Ectodermal cell (in vitro differentiated cells): Measurements from ENCODE around the gene CELF1.

Experiments
- H3K27ac ChIP-seq: 2 replicates; pipeline ENCODE4 v1.7.0; 2013; ENCODE audit warnings: mild to moderate bottlenecking, low read depth, low read length; ENCODE audit not compliant: insufficient read depth, poor library complexity, severe bottlenecking
- H3K27me3 ChIP-seq: 2 replicates; pipeline ENCODE4 v1.7.0; 2013; ENCODE audit warnings: mild to moderate bottlenecking, low read length; ENCODE audit not compliant: insufficient read depth, control insufficient read depth, poor library complexity, severe bottlenecking
- H3K36me3 ChIP-seq: one replicate; pipeline ENCODE4 v1.7.0; 2013; ENCODE audit warnings: low read length; ENCODE audit not compliant: control insufficient read depth, insufficient read depth
- H3K4me1 ChIP-seq: one replicate; pipeline ENCODE4 v1.7.0; 2013; ENCODE audit warnings: low read length; ENCODE audit not compliant: control insufficient read depth, insufficient read depth
- H3K4me3 ChIP-seq: 2 replicates; pipeline ENCODE4 v1.7.0; 2013; ENCODE audit warnings: low read depth, low read length, control low read depth; ENCODE audit not compliant: insufficient read depth
- H3K9me3 ChIP-seq: 2 replicates; pipeline ENCODE4 v1.7.0; 2013; ENCODE audit warnings: mild to moderate bottlenecking, low read length, moderate library complexity; ENCODE audit not compliant: control insufficient read depth
- WGBS, 2 experiments: methylation state at CpG; one replicate each; pipeline ENCODE4 v1.1.7; 2013; ENCODE audit warnings: missing lambda C conversion rate in 2 of 2; 5-methylcytosine and 5-hydroxymethylcytosine counted together

CELF1 gene

DNA sequence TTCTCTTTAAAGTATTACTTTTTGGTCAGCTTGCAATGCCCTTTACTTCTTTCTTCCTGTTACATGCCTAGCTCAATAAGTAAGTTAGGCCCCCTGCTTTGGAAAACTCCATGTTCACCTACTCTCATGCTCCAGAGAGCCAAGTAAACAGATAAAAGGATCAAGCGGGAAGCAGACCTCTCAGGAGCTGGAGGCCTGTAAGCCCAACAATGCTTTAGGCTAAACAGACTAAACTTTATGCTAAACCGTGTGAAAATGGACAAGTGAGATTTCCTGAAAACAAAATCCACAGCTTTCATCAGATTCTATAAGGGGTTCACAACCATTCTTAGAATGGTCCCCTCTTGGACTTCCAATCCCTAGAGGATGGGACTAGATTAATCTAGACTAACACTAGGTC lies 40.2 kb downstream of the CELF1 start:
- Histone ChIP-seq H3K4me1 (peaks cover 21% of the 10 kb centered on the region), H3K4me3 (no peak overlapping the region), H3K27me3 (no peaks in the 10 kb centered on the region), H3K27ac (no peak overlapping the region), H3K36me3 (no peaks in the 10 kb centered on the region), H3K9me3 (no peaks in the 10 kb centered on the region)
- WGBS, 2 experiments = 68% methylated on average over 2 of the region's 2 CpGs

DNA sequence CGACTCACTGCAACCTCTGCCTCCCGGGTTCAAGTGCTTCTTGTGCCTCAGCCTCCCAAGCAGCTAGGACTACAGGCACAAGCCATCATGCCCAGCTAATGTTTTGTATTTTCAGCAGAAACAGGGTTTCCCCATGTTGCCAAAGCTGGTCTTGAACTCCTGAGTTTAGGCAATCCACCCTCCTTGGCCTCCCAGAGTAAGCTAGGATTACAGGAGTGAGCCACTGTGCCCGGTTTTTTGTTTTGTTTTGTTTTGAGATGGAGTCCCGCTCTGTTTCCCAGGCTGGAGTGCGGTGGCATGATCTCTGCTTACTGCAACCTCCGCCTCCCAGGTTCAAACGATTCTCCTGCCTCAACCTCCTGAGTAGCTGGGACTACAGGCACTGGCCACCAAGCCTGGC lies 41.0 kb downstream of the CELF1 start:
- Histone ChIP-seq H3K27ac (no peak overlapping the region), H3K4me1 (peaks cover 21% of the 10 kb centered on the region)

DNA sequence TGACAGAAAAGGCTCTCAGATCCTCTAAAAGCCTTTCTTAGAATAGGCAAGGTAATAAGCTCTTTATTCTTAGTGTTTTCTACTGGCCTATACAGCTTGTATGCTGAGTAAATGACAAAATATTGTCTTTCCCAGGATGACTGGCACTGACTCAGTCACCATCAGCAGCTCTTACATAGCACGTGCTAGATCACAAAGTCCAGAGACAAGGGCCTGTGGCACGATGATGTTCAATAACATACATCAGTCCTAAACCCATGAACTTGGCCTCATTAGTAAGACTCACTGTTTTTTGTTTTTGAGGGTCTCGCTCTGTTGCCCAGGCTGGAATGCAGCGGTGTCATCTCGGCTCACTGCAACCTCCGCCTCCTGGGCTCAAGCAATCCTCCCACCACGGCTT lies 42.7 kb downstream of the CELF1 start:
- Histone ChIP-seq H3K27me3 (no peaks in the 10 kb centered on the region), H3K9me3 (no peaks in the 10 kb centered on the region), H3K4me3 (no peak overlapping the region), H3K4me1 (peaks cover 16% of the 10 kb centered on the region), H3K27ac (no peak overlapping the region), H3K36me3 (no peaks in the 10 kb centered on the region)
- WGBS, 2 experiments = 93 to 96% methylated on average over 7 of the region's 7 CpGs

More for the DNA sequence above, 41.0 kb downstream of the CELF1 start:
- 94% methylated on average over 7 of the region's 7 CpGs for WGBS, 2 experiments
- H3K36me3 ChIP-seq = no peaks in the 10 kb centered on the region
- no peak overlapping the region for H3K4me3 ChIP-seq
- H3K27me3 ChIP-seq = no peaks in the 10 kb centered on the region
- no peaks in the 10 kb centered on the region for H3K9me3 ChIP-seq

DNA sequence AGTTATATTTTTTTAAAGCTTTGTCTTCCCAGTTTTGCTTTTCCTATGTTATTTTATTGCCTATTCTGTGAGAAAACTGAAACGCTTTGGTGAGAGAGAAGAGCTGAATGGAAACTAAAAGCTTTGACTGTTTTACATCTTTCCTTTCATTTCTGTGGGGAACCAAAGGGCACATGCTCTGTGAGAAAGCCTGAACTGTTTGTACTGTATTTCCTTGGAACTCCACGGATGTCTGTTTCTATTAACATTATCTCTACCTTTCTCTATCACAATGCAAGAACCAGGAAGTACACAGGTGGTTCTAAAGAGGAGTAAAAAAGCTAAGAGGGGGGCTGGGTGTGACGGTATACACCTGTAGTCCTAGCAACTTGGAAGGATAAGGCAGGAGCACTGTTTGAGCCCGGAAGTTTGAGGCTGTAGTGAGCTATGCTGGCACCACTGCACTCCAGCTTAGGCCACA lies 43.8 kb downstream of the CELF1 start:
- H3K9me3 ChIP-seq = no peaks in the 10 kb centered on the region
- 76 to 96% methylated on average over 4 of the region's 4 CpGs for WGBS, 2 experiments
- H3K4me1 ChIP-seq = peaks cover 11% of the 10 kb centered on the region
- H3K36me3 ChIP-seq = no peaks in the 10 kb centered on the region
- no peak overlapping the region for H3K4me3 ChIP-seq
- no peak overlapping the region for H3K27ac ChIP-seq
- H3K27me3 ChIP-seq = no peaks in the 10 kb centered on the region

GRCh38 chr11:47508240-47508957 lies 44.5 kb downstream of the CELF1 start:
- H3K27me3 ChIP-seq = no peaks in the 10 kb centered on the region
- H3K4me3 ChIP-seq = no peak overlapping the region
- H3K27ac ChIP-seq = no peak overlapping the region
- 84 to 86% methylated on average over 8 of the region's 8 CpGs for WGBS, 2 experiments
- no peaks in the 10 kb centered on the region for H3K9me3 ChIP-seq
- peaks cover 11% of the 10 kb centered on the region for H3K4me1 ChIP-seq
- no peaks in the 10 kb centered on the region for H3K36me3 ChIP-seq

DNA sequence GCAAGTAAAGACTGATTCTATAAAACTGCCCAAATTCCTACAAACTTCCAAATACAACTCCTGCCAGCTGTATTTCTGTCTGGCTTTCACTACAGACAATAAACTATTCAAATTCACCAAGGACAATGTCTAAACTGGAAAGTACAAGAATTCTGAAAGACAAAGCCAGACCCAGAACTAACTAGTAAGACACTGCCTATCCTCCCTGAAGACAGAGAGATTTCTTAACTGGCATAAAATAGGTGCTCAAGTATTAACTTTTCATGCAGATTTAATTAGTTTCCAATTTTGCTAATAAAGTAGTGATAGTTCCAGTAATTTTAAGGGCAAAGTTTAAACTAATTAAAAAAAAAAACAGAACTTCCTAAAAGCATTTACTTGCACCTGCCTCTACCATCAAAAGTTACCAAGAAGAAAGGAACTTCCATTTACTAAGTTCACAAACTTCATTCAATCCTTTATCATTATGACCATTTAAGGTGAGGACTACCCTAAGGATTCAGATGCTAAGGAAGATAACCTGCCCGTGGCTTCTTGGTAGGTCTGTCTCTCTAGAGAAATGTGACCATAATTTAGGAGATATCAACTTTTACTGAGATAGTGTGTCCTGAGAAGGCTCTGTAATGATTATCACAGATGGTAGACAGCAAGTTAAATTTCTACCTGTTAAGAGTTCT lies 45.2 kb downstream of the CELF1 start:
- WGBS, 2 experiments = 65 to 69% methylated on average over 1 of the region's 1 CpG
- Histone ChIP-seq H3K27me3 (no peaks in the 10 kb centered on the region), H3K9me3 (no peaks in the 10 kb centered on the region), H3K4me3 (no peak overlapping the region), H3K27ac (no peak overlapping the region), H3K4me1 (peaks cover 8% of the 10 kb centered on the region), H3K36me3 (no peaks in the 10 kb centered on the region)

GRCh38 chr11:47506795-47507562 lies 46.0 kb downstream of the CELF1 start:
- no peak overlapping the region for H3K4me3 ChIP-seq
- peaks cover 7% of the 10 kb centered on the region for H3K4me1 ChIP-seq
- no peak overlapping the region for H3K27ac ChIP-seq
- H3K9me3 ChIP-seq = no peaks in the 10 kb centered on the region
- no peaks in the 10 kb centered on the region for H3K36me3 ChIP-seq
- WGBS, 2 experiments = 91 to 96% methylated on average over 9 to 10 of the region's 10 CpGs
- H3K27me3 ChIP-seq = no peaks in the 10 kb centered on the region

DNA sequence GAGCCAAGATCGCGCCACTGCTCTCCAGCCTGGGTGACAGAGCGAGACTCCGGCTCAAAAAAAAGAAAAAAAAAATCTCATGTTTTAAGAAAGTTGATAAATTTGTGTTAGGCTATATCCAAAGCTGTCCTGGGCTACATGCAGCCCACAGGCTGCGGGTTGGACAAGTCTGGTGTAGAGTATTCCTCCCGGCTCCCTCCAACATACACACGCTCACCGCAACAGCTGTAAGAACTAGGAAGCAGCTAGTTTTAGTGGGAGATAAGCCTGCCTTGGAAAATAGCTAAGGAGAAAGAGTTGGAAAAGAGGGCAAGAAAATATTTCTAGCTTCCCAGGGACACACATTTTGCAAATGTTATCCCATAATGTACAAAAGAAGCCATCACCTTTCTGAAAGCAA lies 46.6 kb downstream of the CELF1 start:
- no peak overlapping the region for H3K4me3 ChIP-seq

GRCh38 chr11:47504910-47505309 lies 48.0 kb downstream of the CELF1 start:
- Histone ChIP-seq H3K36me3 (no peaks in the 10 kb centered on the region), H3K27me3 (no peaks in the 10 kb centered on the region)
- WGBS, 2 experiments = 88 to 95% methylated on average over 1 of the region's 1 CpG

More for the DNA sequence above, 46.6 kb downstream of the CELF1 start:
- Histone ChIP-seq H3K27ac (no peak overlapping the region), H3K4me1 (peaks cover 7% of the 10 kb centered on the region), H3K9me3 (no peaks in the 10 kb centered on the region), H3K27me3 (no peaks in the 10 kb centered on the region), H3K36me3 (no peaks in the 10 kb centered on the region)
- 94 to 97% methylated on average over 8 of the region's 8 CpGs for WGBS, 2 experiments

GRCh38 chr11:47503227-47503626 lies 49.7 kb downstream of the CELF1 start:
- Histone ChIP-seq H3K9me3 (no peaks in the 10 kb centered on the region), H3K36me3 (no peaks in the 10 kb centered on the region), H3K4me1 (peaks cover 7% of the 10 kb centered on the region), H3K27ac (no peak overlapping the region), H3K4me3 (no peak overlapping the region), H3K27me3 (no peaks in the 10 kb centered on the region)

More at GRCh38 chr11:47504910-47505309, 48.0 kb downstream of the CELF1 start:
- Histone ChIP-seq H3K4me3 (no peak overlapping the region), H3K27ac (no peak overlapping the region), H3K9me3 (no peaks in the 10 kb centered on the region), H3K4me1 (peaks cover 12% of the 10 kb centered on the region)
